Measurements from ENCODE around the gene UPK3BL1.
"Not testable (repeated sequence)": the region's sequence is repeated elsewhere in the genome, so short reads cannot be mapped to it uniquely, and the experiment has no call there.

- TF ChIP-seq NFRKB (IDR thresholded peaks at IDR 0.05); BHLHE40 (IDR thresholded peaks at IDR 0.05; ENCODE audit: borderline replicate concordance); ELF4 (IDR thresholded peaks at IDR 0.05); FOXM1 (IDR thresholded peaks at IDR 0.05; ENCODE audit: borderline replicate concordance); ZNF384 (IDR thresholded peaks at IDR 0.05): not testable (repeated sequence)
These were observed 38.0 kb downstream of the UPK3BL1 start for GRCh38 chr7:102604431-102605145.

All from HEK293T (cell line).